Measurements from ENCODE around the gene ROBO2.

- TF ChIP-seq CTCF (IDR thresholded peaks at IDR 0.05), result no peak
- no peak for TF ChIP-seq POLR2AphosphoS5 (IDR thresholded peaks at IDR 0.05)
- TF ChIP-seq POLR2A (IDR thresholded peaks at IDR 0.05), result no peak
- TF ChIP-seq EP300 (IDR thresholded peaks at IDR 0.05), result no peak
Measured at GRCh38 chr3:77079988-77080610, 40.2 kb downstream of the ROBO2 start.
